HepG2 (cell line): ENCODE results near the gene CRLF3. TPM values are rescaled to one million over a fixed set of nuclear protein-coding genes. Genes with fewer than 3 reads are reported as not detected.

Source experiments
- CCDC6 ChIP-seq: sonication (generic); formaldehyde crosslinking; IDR thresholded peaks from 2 replicates; pipeline ENCODE4 v1.8.1; 2022; ENCODE audit warnings: mild to moderate bottlenecking, missing genetic modification reagents, moderate library complexity
- FOXK2 ChIP-seq: fragments of 450-650 bp; IDR thresholded peaks from 2 replicates; pipeline ENCODE4 v1.6.1; 2016
- NKX3-1 ChIP-seq: sonication (generic); formaldehyde crosslinking; IDR thresholded peaks from 2 replicates; pipeline ENCODE4 v1.5.0; 2020; ENCODE audit warnings: missing genetic modification reagents
- NPAS2 ChIP-seq: sonication (generic); formaldehyde crosslinking; IDR thresholded peaks from 2 replicates; pipeline ENCODE4 v1.8.0; 2022; ENCODE audit warnings: mild to moderate bottlenecking, missing genetic modification reagents, borderline replicate concordance
- TBP ChIP-seq: sonication (generic); formaldehyde crosslinking; IDR thresholded peaks from 2 replicates; pipeline ENCODE4 v1.5.0; 2020; ENCODE audit warnings: missing genetic modification reagents
- WIZ ChIP-seq: sonication (generic); formaldehyde crosslinking; IDR thresholded peaks from 2 replicates; pipeline ENCODE4 v1.5.1; 2020; ENCODE audit warnings: mild to moderate bottlenecking, missing genetic modification reagents
- XBP1 ChIP-seq: sonication (generic); formaldehyde crosslinking; IDR thresholded peaks from 2 replicates; pipeline ENCODE4 v1.5.0; 2020; ENCODE audit warnings: missing genetic modification reagents
- ZNF138 ChIP-seq: sonication (generic); formaldehyde crosslinking; IDR thresholded peaks from 2 replicates; pipeline ENCODE4 v1.5.0; 2020; ENCODE audit warnings: mild to moderate bottlenecking, low read depth, missing genetic modification reagents
- ZNF724P ChIP-seq: sonication (generic); formaldehyde crosslinking; IDR thresholded peaks from 2 replicates; pipeline ENCODE4 v1.8.0; 2022; ENCODE audit warnings: missing genetic modification reagents, borderline replicate concordance
- polyA plus RNA-seq, 8 experiments: library from polyadenylated mRNA; depleted of rRNA in 3 of 8; stranded (reverse) in 7 of 8; unstranded in 1 of 8; fragments of >200 nt; fragmentation: Illumina TruSeq in 4 of 8; extraction: Trizol in 4 of 8; gene quantifications; 2 replicates each; pipeline versions ENCODE4 v1.2.1 to v1.2.3, GENCODE V29; 2011 to 2016; ENCODE audit warnings: low read depth in 4 of 8, missing spikeins in 1 of 8, mixed read lengths in 1 of 8; ENCODE audit not compliant: insufficient read depth in 1 of 8
- total RNA-seq, 5 experiments: library from RNA; depleted of rRNA; stranded (reverse); fragments of >200 nt; fragmentation: Illumina TruSeq; extraction: Trizol; gene quantifications; 2 replicates each; pipeline ENCODE4 v1.2.3, GENCODE V29; 2016; ENCODE audit warnings: low read depth in 1 of 5
- TF ChIP-seq, protein P1 (sequence below): sonication (generic); formaldehyde crosslinking; IDR thresholded peaks from 2 replicates; pipeline ENCODE4 v1.5.1; 2020; ENCODE audit warnings: mild to moderate bottlenecking, missing genetic modification reagents, borderline replicate concordance
- TF ChIP-seq, protein P2 (sequence below): IDR thresholded peaks from 2 replicates; pipeline ENCODE4 v1.6.1; 2016; ENCODE audit warnings: missing genetic modification reagents, missing compliant biosample characterization
- TF ChIP-seq, protein P3 (sequence below): sonication (generic); formaldehyde crosslinking; IDR thresholded peaks from 2 replicates; pipeline ENCODE4 v1.4.0; 2020; ENCODE audit warnings: mild to moderate bottlenecking, missing genetic modification reagents
- TF ChIP-seq, protein P4 (sequence below): sonication (generic); formaldehyde crosslinking; IDR thresholded peaks from 2 replicates; pipeline ENCODE4 v1.4.0; 2020; ENCODE audit warnings: mild to moderate bottlenecking, missing genetic modification reagents, borderline replicate concordance
- TF ChIP-seq, protein P5 (sequence below): sonication (generic); formaldehyde crosslinking; IDR thresholded peaks from 2 replicates; pipeline ENCODE4 v1.4.0; 2020; ENCODE audit warnings: missing genetic modification reagents, mild to moderate bottlenecking, borderline replicate concordance

CRLF3 gene
- total and polyA plus RNA-seq, 2 of the 13 experiments (the other 11 are each of a cell fraction or from before 2014, with no cell fraction given), result 6.4 to 9.1 TPM

DNA sequence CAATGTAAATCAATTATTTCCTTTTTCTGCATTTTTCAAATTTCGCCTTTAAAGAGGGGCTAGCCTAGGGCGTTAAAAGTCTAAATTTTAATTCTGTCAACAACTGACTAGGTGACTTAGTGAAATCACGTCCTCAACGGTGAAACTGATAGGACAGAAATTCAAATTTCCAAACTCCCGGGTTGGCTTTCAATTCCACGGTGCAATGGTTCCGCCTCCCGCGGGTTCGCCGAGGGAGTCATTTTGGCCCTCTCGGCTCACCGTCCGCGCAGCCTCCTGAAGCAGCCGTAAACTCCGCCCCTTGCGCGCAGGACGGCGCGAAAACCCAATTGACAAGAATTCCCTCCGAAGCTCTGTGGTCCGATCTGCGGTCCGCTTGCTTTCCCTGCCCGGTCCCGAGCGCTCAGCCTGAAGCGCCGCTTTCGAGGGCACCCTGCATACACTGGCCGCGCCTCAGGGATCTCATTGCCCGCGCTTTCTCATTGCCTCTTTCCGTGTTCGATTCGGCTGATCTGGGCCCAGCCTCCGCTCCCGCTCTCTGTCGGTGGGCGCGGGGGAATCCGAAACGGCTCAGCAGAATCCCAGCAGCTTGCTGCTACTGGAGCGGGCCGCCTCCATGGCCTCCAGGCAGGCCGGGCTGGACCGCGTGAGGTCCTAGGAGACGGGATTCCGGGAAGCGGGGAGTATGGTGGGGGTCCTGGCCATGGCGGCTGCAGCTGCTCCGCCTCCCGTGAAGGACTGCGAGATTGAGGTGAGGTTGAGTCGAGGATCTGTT, 7.4 kb upstream of the CRLF3 start, which contains the start of gene ATAD5 (continued):
- no peak; the same call in 1 of the 2 replicates for TF ChIP-seq ZNF138 (CRISPR knock-in tag)
- TF ChIP-seq WIZ (CRISPR knock-in tag), result no peak
- TF ChIP-seq XBP1, result no peak
- TF ChIP-seq, protein P1, sequence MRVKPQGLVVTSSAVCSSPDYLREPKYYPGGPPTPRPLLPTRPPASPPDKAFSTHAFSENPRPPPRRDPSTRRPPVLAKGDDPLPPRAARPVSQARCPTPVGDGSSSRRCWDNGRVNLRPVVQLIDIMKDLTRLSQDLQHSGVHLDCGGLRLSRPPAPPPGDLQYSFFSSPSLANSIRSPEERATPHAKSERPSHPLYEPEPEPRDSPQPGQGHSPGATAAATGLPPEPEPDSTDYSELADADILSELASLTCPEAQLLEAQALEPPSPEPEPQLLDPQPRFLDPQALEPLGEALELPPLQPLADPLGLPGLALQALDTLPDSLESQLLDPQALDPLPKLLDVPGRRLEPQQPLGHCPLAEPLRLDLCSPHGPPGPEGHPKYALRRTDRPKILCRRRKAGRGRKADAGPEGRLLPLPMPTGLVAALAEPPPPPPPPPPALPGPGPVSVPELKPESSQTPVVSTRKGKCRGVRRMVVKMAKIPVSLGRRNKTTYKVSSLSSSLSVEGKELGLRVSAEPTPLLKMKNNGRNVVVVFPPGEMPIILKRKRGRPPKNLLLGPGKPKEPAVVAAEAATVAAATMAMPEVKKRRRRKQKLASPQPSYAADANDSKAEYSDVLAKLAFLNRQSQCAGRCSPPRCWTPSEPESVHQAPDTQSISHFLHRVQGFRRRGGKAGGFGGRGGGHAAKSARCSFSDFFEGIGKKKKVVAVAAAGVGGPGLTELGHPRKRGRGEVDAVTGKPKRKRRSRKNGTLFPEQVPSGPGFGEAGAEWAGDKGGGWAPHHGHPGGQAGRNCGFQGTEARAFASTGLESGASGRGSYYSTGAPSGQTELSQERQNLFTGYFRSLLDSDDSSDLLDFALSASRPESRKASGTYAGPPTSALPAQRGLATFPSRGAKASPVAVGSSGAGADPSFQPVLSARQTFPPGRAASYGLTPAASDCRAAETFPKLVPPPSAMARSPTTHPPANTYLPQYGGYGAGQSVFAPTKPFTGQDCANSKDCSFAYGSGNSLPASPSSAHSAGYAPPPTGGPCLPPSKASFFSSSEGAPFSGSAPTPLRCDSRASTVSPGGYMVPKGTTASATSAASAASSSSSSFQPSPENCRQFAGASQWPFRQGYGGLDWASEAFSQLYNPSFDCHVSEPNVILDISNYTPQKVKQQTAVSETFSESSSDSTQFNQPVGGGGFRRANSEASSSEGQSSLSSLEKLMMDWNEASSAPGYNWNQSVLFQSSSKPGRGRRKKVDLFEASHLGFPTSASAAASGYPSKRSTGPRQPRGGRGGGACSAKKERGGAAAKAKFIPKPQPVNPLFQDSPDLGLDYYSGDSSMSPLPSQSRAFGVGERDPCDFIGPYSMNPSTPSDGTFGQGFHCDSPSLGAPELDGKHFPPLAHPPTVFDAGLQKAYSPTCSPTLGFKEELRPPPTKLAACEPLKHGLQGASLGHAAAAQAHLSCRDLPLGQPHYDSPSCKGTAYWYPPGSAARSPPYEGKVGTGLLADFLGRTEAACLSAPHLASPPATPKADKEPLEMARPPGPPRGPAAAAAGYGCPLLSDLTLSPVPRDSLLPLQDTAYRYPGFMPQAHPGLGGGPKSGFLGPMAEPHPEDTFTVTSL (CRISPR knock-in tag), result no peak
- TF ChIP-seq, protein P2, sequence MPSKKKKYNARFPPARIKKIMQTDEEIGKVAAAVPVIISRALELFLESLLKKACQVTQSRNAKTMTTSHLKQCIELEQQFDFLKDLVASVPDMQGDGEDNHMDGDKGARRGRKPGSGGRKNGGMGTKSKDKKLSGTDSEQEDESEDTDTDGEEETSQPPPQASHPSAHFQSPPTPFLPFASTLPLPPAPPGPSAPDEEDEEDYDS (CRISPR knock-in tag), result peak; percentile 40; the same call in 1 of the 2 replicates
- peak; percentile 84; the same call in 1 of the 2 replicates for TF ChIP-seq CCDC6 (CRISPR knock-in tag)
- TF ChIP-seq NKX3-1, result 0 out of 2 replicates have a peak, but pooled peaks have one; percentile 82
- TF ChIP-seq, protein P3, sequence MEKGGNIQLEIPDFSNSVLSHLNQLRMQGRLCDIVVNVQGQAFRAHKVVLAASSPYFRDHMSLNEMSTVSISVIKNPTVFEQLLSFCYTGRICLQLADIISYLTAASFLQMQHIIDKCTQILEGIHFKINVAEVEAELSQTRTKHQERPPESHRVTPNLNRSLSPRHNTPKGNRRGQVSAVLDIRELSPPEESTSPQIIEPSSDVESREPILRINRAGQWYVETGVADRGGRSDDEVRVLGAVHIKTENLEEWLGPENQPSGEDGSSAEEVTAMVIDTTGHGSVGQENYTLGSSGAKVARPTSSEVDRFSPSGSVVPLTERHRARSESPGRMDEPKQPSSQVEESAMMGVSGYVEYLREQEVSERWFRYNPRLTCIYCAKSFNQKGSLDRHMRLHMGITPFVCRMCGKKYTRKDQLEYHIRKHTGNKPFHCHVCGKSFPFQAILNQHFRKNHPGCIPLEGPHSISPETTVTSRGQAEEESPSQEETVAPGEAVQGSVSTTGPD, result no peak
- no peak for TF ChIP-seq TBP (CRISPR knock-in tag)
- TF ChIP-seq, protein P4, sequence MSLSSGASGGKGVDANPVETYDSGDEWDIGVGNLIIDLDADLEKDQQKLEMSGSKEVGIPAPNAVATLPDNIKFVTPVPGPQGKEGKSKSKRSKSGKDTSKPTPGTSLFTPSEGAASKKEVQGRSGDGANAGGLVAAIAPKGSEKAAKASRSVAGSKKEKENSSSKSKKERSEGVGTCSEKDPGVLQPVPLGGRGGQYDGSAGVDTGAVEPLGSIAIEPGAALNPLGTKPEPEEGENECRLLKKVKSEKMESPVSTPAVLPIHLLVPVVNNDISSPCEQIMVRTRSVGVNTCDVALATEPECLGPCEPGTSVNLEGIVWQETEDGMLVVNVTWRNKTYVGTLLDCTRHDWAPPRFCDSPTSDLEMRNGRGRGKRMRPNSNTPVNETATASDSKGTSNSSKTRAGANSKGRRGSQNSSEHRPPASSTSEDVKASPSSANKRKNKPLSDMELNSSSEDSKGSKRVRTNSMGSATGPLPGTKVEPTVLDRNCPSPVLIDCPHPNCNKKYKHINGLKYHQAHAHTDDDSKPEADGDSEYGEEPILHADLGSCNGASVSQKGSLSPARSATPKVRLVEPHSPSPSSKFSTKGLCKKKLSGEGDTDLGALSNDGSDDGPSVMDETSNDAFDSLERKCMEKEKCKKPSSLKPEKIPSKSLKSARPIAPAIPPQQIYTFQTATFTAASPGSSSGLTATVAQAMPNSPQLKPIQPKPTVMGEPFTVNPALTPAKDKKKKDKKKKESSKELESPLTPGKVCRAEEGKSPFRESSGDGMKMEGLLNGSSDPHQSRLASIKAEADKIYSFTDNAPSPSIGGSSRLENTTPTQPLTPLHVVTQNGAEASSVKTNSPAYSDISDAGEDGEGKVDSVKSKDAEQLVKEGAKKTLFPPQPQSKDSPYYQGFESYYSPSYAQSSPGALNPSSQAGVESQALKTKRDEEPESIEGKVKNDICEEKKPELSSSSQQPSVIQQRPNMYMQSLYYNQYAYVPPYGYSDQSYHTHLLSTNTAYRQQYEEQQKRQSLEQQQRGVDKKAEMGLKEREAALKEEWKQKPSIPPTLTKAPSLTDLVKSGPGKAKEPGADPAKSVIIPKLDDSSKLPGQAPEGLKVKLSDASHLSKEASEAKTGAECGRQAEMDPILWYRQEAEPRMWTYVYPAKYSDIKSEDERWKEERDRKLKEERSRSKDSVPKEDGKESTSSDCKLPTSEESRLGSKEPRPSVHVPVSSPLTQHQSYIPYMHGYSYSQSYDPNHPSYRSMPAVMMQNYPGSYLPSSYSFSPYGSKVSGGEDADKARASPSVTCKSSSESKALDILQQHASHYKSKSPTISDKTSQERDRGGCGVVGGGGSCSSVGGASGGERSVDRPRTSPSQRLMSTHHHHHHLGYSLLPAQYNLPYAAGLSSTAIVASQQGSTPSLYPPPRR, result peak; percentile 52; the same call in 1 of the 2 replicates
- no peak for TF ChIP-seq NPAS2
- TF ChIP-seq, protein P5, sequence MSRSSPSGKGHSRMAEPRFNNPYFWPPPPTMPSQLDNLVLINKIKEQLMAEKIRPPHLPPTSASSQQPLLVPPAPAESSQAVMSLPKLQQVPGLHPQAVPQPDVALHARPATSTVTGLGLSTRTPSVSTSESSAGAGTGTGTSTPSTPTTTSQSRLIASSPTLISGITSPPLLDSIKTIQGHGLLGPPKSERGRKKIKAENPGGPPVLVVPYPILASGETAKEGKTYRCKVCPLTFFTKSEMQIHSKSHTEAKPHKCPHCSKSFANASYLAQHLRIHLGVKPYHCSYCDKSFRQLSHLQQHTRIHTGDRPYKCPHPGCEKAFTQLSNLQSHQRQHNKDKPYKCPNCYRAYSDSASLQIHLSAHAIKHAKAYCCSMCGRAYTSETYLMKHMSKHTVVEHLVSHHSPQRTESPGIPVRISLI (CRISPR knock-in tag), result peak; percentile 69; the same call in 1 of the 2 replicates
- peak; percentile 95 for TF ChIP-seq ZNF724P
- TF ChIP-seq FOXK2, result peak; percentile 17; the same call in 1 of the 2 replicates
